OCI-LY7 (cell line): ENCODE data around the gene LMX1B.

Source experiments
- CTCF ChIP-seq: fragments of 200-600 bp; sonication (generic); conservative IDR thresholded peaks from 2 replicates; pipeline ENCODE4 v1.5.1; 2014; ENCODE audit warnings: mild to moderate bottlenecking, antibody characterized with exemption, low read length, moderate library complexity, mixed read lengths
- EZH2phosphoT487 ChIP-seq: fragments of 200-600 bp; sonication (generic); IDR thresholded peaks from 2 replicates; pipeline ENCODE4 v1.6.1; 2018; ENCODE audit warnings: low read depth, borderline replicate concordance, mild to moderate bottlenecking, mixed run types, antibody characterized with exemption, low read length, moderate library complexity, mixed read lengths

- TF ChIP-seq CTCF (no peak), EZH2phosphoT487 (no peak)
Measured at GRCh38 chr9:126581893-126582292, 31.8 kb upstream of the LMX1B start.
